ENCODE results near the gene DPEP3.

DNA sequence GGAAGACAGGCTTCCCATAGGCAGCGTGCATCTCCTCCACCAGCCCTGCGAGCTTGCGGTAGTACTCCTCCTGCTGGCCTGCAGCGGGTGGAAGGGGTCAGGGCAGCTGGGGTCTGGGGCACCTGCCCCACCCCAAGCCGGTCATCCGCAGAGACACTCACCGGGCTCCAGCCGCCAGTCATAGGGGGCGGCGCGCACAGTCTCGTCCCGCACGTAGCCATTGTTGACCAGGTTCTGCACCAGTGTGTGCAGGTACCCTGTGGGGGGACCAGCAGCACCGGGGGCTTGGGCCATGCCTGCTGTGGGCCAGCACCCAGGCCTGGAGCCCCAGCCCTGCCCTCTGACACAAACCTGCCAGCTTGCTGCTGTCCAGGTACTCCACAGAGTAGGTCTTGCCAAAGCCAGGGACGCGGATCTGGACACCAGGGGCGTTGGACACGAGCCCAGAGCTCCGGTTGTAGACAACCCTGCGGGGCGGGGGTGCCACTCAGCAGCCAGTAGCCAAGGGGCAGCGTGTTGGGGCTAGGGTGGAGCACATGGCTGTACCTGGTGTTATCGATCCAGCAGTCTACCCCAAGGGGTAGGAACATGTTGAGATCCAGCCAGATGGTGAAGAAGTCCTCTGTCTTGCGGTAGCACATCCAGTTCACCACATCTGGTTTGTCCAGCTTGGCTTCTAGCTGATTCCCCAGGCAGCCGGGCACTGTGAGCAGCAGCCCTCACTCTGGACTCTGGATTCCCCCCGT lies 37.6 kb downstream of the DPEP3 start:
- no peak for TF ChIP-seq NBN (IDR thresholded peaks at IDR 0.05)
- TF ChIP-seq, protein P1, sequence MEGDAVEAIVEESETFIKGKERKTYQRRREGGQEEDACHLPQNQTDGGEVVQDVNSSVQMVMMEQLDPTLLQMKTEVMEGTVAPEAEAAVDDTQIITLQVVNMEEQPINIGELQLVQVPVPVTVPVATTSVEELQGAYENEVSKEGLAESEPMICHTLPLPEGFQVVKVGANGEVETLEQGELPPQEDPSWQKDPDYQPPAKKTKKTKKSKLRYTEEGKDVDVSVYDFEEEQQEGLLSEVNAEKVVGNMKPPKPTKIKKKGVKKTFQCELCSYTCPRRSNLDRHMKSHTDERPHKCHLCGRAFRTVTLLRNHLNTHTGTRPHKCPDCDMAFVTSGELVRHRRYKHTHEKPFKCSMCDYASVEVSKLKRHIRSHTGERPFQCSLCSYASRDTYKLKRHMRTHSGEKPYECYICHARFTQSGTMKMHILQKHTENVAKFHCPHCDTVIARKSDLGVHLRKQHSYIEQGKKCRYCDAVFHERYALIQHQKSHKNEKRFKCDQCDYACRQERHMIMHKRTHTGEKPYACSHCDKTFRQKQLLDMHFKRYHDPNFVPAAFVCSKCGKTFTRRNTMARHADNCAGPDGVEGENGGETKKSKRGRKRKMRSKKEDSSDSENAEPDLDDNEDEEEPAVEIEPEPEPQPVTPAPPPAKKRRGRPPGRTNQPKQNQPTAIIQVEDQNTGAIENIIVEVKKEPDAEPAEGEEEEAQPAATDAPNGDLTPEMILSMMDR (IDR thresholded peaks at IDR 0.05 in 2 of 3, conservative IDR thresholded peaks at IDR 0.05 in 1 of 3; ENCODE audit: control insufficient read depth in 2 of 3, extremely low read depth in 1 of 3, insufficient read depth in 1 of 3, low read depth in 3 of 3, low read length in 3 of 3): no peak

Measured in GM12878 (cell line).